ENCODE measurements around the gene RMC1.

DNA sequence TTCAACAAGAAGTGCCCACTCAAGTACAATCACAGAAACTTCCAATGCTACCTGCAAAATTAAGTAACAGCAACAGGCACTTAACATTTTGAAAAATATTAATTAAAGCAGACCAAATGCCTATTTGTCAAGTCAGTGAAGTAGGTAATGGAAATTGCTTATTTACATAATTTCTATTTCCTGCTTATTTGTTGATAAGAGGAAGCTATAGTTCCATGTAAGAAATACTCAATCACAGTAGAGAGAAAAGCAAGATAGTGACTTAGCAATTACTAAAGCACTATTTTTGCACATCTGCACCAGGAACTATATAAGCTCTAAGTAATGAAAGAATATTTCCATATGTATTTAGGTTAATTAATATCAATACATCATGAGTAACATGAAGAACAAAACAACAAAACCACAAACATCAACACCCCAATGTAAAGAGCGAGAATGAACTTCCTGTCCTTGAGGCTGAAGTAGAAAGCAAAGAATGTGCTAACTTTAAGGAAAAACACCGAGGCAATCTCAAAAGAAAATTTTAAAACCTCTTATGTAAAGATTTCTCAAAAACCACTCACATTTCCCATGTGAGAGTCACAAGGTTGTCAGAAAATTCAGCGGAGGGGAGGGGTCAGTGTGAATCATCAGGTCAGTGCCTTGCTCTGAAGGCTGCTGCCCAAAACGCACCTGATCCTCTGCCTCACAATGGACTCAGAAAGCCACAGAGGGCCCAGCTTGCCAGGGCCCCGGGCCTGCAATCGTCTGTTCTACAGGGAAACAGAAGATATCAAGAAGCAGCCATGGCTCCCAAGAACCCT lies 70.5 kb downstream of the RMC1 start:
- no peak for TF ChIP-seq POLR2A (IDR thresholded peaks at IDR 0.05)
- TF ChIP-seq, protein P1, sequence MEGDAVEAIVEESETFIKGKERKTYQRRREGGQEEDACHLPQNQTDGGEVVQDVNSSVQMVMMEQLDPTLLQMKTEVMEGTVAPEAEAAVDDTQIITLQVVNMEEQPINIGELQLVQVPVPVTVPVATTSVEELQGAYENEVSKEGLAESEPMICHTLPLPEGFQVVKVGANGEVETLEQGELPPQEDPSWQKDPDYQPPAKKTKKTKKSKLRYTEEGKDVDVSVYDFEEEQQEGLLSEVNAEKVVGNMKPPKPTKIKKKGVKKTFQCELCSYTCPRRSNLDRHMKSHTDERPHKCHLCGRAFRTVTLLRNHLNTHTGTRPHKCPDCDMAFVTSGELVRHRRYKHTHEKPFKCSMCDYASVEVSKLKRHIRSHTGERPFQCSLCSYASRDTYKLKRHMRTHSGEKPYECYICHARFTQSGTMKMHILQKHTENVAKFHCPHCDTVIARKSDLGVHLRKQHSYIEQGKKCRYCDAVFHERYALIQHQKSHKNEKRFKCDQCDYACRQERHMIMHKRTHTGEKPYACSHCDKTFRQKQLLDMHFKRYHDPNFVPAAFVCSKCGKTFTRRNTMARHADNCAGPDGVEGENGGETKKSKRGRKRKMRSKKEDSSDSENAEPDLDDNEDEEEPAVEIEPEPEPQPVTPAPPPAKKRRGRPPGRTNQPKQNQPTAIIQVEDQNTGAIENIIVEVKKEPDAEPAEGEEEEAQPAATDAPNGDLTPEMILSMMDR (IDR thresholded peaks at IDR 0.05), result no peak
